NCI-H1417 treated with DMSO at 0.1 percent for 48 hours (cell line): ENCODE data around the gene RDH13.
"Not testable (repeated sequence)": the region's sequence is repeated elsewhere in the genome, so short reads cannot be mapped to it uniquely, and the experiment has no call there.

ENCODE experiments used
- DNase-seq: peaks from one replicate; lab custom pipeline; 2025; lab: John Stamatoyannopoulos, UW

RDH13 gene

DNA sequence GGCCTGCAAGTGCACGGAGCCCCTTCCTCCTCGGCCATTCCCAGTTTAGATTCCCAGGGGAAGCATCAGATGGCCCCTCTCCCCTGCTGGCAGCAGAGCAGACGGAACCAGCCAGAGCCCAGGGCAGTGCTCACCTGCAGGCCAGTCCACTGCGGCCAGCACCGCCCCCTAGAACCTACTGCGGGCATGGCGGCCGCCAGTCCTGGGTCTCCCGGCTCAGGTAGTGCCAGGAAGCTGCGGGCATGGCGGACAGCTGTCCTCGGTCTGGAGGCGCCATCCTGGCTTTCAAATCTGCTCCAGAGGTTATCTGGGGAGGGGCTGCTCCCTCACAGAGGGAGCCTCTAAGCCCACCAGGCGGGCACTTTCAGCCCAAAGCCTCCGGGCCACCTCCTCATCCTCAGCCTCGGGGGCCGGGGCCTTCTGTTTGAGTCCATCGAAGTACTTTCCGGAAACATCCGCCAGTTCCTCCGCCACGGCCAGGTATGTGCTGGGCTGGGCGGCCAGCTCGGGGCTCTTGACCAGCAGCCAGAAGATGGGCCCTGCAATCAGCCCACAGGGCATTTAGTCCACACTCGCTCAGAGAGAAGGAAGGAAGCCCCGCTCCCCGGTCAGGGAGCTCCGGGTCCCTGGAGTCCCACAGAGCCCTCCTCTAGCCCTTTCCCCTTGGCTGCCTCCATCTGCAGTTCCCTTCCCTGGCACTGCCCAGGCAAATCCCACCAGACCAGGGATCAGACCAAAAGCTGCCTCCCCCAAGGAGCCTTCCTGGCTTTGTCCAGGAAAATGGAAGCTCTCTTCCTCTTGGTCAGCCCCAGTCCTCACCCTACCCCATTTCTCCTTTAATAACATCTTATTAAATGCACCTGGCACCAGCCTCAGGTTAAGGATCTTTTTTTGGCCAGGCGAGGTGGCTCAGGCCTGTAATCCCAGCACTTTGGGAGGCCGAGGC lies 17.9 kb downstream of the RDH13 start:
- DNase-seq, result no peak

GRCh38 chr19:55044286-55044685 lies 18.7 kb downstream of the RDH13 start:
- no peak for DNase-seq

DNA sequence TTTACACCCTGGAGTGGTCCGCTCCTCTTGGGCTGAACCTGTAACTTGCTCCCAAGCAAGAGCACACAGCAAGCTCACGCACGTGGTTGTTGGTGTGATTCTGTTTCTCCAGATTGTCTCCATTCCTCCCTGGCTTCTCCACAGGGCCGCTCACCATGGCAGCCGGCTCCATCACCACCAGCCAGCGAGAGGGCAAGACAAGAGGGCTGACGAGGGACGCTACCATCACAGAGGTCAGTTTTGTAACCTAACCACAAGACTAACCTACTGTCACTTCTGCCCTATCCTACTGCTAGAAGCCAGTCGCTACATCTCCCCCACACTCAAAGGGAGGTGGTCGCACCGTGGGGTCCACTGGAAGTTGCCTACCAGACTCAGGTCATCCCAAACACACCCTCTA lies 20.3 kb downstream of the RDH13 start:
- no peak for DNase-seq

DNA sequence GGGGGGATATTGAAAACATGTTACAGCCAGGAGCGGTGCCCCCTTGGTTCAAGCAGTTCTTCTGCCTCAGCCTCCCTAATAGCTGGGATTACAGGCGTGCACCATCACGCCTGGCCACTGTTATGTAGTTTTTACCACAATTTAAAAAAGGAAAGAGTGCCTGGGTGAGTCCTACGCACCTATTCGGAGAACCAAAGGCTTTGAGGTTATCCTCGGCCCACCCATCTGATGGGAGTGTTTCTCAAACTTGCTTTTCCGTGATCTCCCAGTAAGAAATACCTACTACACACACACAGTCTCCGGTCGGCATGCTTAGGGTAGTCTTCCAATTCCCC lies 20.6 kb downstream of the RDH13 start:
- no peak for DNase-seq

- no peak for DNase-seq
Observed at GRCh38 chr19:55041627-55042343, 21.2 kb downstream of the RDH13 start.

DNA sequence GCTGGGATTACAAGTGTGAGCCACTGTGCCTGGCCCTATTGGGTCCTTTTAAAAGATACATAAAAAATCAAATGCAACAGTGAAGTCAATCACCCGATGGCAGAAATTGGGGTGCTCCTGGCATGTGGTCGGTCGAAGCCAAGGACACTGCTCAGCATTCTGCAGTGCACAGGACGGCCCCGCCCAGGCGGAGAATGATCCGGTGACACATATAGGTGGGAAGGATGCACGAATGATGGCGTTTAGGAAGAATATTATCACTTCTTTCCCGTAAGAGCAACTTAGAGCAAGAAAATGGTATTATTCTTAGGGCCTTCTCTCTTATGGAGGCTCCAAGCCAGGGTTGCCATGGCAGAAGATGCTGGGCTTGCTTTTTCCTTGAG lies 21.7 kb downstream of the RDH13 start:
- no peak for DNase-seq

- not testable (repeated sequence) for DNase-seq
Observed at GRCh38 chr19:55040654-55041053, 22.3 kb downstream of the RDH13 start.

DNA sequence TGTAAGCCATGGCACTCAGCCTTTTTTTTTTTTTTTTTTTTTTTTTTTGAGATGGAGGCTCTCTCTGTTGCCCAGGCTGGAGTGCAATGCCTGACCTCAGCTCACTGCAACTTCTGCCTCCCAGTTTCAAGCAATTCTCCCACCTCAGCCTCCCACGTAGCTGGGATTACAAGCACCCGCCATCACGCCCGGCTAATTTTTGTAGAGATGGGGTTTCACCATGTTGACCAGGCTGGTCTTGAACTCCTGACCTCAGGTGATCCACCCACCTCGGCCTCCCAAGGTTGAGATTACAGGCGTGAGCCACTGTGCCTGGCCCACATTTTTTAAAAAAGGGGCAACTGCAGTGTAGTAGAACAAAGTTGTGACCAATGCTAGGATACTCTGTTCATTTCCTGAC lies 25.3 kb downstream of the RDH13 start:
- not testable (repeated sequence) for DNase-seq

- no peak for DNase-seq
Observed at GRCh38 chr19:55036058-55036457, 26.9 kb downstream of the RDH13 start.

- DNase-seq, result no peak
Observed at GRCh38 chr19:55034751-55035150, 28.2 kb downstream of the RDH13 start.

DNA sequence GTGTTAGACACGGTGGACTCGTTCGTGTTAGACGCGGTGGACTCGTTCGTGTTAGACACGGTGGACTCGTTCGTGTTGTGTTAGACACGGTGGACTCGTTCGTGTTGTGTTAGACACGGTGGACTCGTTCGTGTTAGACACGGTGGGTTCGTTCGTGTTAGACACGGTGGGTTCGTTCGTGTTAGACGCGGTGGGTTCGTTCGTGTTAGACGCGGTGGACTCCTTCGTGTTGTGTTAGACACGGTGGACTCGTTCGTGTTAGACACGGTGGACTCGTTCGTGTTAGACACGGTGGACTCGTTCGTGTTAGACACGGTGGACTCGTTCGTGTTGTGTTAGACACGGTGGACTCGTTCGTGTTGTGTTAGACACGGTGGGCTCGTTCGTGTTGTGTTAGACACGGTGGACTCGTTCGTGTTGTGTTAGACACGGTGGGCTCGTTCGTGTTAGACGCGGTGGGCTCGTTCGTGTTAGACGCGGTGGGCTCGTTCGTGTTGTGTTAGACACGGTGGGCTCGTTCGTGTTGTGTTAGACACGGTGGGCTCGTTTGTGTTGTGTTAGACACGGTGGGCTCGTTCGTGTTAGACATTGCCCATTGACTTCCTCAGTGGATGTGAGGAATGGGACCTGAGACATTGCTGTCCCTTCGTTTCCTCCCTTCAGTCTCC lies 29.8 kb downstream of the RDH13 start:
- DNase-seq, result not testable (repeated sequence)

GRCh38 chr19:55032170-55032800 lies 30.7 kb downstream of the RDH13 start:
- no peak for DNase-seq

DNA sequence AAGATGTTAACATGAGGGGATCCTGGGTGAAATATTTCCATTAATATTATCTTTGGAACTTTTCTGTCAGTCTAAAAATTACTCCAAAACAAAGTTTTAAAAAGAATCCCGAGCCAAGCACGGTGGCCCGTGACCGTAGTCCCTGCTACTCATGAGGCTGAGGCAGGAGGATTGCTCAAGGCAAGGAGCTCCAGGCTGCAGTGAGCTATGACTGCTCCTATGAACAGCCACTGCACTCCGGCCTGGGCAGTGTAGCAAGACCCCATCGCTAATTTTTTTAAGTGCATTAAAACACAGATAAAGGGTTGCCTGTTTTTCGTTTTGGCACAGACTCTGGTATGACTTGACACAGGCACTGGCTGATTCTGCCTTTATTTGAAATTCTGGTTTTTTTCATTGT lies 31.8 kb downstream of the RDH13 start:
- DNase-seq, result no peak

GRCh38 chr19:55028757-55029156 lies 34.2 kb downstream of the RDH13 start:
- no peak for DNase-seq

- no peak for DNase-seq
Observed at GRCh38 chr19:55027472-55028337, 35.2 kb downstream of the RDH13 start.

DNA sequence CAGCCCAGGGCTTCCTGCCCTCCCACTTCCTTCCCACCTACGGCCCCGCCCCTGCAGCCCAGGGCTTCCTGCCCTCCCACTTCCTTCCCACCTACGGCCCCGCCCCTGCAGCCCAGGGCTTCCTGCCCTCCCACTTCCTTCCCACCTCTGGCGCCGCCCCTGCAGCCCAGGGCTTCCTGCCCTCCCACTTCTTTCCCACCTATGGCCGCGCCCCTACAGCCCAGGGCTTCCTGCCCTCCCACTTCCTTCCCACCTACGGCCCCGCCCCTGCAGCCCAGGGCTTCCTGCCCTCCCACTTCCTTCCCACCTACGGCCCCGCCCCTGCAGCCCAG lies 35.8 kb downstream of the RDH13 start:
- not testable (repeated sequence) for DNase-seq

DNA sequence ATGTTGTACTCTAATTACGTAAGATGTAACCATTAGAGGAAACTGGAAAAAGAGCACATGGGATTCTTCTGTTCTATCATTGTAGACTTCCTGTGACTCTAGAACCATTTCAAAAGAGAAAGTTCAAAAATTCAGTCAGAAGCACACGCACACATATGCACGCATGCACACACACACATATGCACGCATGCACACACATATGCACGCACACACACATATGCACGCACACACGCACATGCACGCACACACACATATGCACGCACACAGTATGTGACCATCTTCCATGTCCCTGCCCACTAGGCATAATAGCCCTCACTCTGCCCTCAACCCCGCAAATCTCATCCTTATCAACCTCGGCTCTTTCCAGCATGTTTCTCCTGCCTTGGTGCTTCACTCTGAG lies 38.8 kb downstream of the RDH13 start:
- DNase-seq, result no peak

DNA sequence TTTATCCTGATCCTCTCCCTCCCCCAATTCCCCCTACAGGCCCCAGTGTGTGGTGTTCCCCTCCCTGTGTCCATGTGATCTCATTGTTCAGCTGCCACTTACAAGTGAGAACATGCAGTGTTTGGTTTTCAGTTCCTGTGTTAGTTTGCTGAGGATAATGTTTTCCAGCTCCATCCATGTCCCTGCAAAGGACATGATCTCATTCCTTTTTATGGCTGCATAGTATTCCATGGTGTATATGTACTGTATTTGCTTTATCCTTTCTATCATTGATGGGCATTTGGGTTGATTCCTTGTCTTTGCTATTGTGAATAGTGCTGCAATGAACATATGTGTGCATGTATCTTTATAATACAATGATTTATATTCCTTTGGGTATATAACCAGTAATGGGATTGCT lies 42.6 kb downstream of the RDH13 start:
- DNase-seq, result not testable (repeated sequence)

DNA sequence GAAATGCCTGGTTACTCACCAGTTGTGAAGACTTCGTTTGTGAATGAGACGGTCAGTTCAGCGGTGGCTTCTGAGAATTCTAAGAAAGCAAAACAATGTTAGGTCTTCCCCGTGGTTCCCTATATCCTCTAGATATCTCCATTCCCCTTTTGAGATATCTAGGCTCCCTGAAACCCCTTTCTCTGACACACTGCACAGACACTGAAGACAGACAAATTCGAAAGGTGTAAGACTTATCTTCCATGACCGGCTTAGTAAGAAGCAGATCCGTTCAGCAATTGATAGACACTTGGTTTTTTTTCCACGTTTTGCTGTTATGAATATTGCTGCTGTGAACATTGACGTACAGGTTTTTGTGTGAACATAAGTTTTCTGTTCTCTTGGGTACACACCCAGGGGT lies 44.3 kb downstream of the RDH13 start:
- DNase-seq, result no peak

DNA sequence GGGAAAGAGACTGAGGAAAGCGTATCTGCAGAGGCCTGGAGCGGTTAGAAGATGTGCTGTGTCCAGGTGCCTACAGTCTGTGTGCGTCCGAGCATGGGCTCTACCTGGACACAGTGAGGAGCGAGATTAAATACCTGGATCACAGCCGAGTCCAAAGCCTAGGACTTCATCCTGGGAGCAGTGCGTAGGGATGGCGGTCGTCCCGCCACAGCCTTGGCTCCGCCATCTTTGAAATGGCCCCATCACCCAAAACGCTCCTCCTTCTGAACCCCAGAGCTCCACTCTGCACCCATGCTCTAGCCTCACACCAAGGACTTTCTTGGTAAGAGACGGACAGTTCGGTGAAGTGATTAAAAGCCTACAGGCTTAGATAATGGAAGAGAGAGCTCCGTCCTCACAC lies 44.7 kb downstream of the RDH13 start:
- DNase-seq, result no peak

DNA sequence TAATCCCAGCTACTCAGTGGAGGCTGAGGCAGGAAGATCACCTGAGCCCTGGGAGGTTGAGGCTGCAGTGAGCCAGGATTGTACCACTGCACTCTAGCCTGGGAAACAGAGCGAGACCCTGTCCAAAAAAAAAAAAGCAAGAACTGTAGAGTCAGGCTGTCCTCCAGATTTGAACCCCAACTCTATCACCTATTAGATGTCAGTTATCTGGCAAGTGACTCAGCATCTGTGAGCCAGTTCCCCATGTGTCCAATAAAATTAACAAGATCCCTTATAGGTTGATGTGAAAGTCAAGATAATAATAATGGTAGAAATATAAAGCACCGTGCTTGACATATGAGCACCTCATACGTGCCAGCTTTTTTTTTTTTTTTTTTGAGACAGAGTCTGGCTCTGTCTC lies 46.9 kb downstream of the RDH13 start:
- DNase-seq, result no peak

DNA sequence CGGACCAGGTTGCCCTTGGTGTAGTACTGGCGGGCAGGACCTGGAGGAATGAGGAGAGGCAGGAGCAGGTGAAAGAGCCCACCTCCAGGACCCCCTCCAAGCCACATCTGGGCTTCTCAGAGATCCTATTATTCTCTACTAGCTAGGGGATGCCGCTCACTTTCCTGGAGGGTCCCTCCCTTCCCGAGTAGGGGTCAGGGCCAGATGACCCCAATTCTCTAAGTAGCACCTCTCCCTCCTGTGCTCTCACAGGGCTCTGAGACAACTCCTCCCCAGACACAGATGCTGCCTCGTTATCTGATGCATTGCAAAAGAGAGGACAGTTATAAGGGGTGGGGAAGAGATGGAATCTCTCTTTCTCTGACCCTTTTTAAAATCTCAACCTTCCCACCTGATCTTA lies 47.8 kb downstream of the RDH13 start:
- no peak for DNase-seq
